ENCODE data around the gene IFITM1. TPM values are rescaled to one million over a fixed set of nuclear protein-coding genes. Genes with fewer than 3 reads are reported as not detected.
"Not testable (repeated sequence)": the region's sequence is repeated elsewhere in the genome, so short reads cannot be mapped to it uniquely, and the experiment has no call there.

IFITM1 gene
- total RNA-seq, 3 donors from 2014 or later, result 99.3 to 144 (median 120) TPM

DNA sequence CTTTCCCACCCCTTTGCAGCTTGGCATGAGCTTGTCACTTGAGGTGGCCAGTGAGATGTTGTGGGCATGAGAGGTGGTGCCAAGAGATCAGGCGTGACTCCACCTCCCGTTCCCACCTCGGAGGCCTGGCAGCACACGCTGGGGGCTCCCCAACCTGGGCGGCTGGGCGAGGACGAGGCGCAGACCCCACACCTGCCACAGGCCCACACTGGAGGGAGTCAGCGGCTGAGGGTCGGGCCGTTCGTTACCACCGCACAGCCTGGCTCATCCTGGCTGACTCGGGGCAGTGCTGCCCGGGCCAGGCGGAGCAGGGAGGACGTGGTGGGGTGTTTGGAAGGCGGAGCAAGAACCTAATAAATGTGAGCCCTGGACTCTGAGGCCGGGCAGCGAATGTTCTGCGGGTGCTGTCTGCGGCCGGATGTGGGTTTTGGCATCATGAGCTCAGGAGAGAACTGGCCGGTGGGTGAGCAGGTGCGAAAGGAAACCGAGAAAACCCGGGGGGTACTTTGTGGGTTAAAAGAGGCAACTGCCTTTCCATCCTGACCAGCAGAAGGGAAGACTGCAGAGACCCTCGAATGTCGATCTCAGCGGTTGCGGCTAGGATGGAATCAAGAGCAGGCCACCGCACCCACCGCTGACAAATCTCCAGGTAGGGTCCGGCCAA is 17.0 kb downstream of the IFITM1 start:
- H3K36me3 Mint-ChIP-seq (ENCODE audit: insufficient read depth), result no peaks in the 10 kb centered on the region
- no peak for ATAC-seq
- no peaks in the 10 kb centered on the region for H3K9me3 Mint-ChIP-seq
- H3K27me3 Mint-ChIP-seq (ENCODE audit: low read depth), result no peaks in the 10 kb centered on the region
- H3K4me1 Mint-ChIP-seq (ENCODE audit: low read depth), result peaks cover 62% of the 10 kb centered on the region
- DNase-seq, result no peak
- H3K4me3 Mint-ChIP-seq, result peak overlapping the region; percentile 20

DNA sequence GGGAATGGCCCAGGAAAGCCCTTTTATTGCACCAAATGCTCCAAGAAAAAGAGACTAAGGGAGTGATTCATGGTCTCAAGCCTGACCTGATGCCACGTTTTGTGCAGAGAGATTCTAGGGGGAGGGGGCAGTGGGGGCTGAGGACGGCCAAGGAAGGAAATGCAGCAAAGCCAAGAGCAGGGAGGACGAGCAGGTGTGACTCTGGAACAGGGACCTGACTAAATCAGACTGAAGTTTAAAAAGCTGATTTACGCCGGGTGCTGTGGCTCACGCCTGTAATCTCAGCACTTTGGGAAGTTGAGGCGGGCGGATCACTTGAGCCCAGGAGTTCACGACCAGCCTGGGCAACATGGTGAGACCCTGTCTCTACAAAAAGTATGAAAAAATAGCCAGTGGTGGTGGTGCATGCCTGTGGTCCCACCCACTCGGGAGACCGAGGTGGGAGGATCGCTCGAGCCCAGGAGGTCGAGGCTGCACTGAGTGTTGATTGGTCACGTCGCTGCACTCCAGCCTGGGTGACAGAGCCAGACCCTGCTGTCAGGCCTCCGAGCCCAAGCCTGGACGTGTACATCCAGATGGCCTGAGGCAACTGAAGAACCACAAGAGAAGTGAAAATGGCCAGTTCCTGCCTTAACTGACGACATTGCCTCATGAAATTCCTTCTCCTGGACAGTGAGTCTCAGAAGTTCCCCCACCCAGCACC is 17.7 kb downstream of the IFITM1 start:
- H3K36me3 Mint-ChIP-seq (ENCODE audit: insufficient read depth), result no peaks in the 10 kb centered on the region
- no peaks in the 10 kb centered on the region for H3K27me3 Mint-ChIP-seq (ENCODE audit: low read depth)
- H3K9me3 Mint-ChIP-seq, result no peaks in the 10 kb centered on the region
- DNase-seq (no peak), ATAC-seq (no peak)
- peak overlapping the region; percentile 20 for H3K4me3 Mint-ChIP-seq
- H3K4me1 Mint-ChIP-seq (ENCODE audit: low read depth), result peaks cover 62% of the 10 kb centered on the region

DNA sequence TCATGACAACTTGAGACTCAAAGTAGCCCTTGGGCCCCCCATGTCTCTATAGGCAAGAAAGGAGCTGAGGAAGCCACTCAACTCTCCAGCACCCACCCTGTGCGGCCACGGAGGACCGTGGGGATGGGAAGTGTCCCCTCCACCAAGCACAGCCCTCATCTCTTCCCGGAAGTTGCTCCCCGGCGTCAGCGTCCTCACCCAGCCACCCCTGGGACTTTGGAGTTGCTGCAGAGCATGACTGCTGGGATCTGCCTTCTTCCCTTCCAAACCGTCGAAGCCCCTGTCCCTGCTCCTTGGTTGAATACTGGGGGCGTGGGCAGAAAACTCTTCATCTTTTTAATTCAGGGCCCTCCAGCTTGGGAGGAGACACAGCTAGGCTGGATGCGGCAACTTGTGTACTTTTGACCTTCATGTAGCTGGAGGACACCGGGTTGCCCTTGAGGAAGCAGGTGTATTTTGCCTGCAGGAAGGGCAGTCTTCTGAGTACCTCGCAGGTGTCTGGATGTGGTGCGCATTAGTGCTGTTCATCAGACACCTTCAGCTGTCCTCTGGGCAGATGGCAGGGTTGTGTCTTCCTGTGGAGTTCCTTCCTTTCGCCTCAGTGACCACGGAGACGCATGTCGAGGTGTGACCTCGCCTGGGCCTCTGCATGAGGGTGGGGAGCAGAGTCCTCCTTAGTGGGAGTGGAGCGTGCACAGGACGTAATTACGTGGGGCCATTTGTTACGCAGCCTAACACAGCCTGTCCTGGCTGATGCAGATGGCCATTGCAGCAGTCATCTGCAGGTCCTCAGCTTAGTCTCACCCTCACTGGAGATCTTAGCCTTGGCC is 19.0 kb downstream of the IFITM1 start:
- DNase-seq (no peak), ATAC-seq (no peak)
- peaks cover 59% of the 10 kb centered on the region for H3K4me1 Mint-ChIP-seq (ENCODE audit: low read depth)
- no peaks in the 10 kb centered on the region for H3K36me3 Mint-ChIP-seq (ENCODE audit: insufficient read depth)
- H3K27me3 Mint-ChIP-seq (ENCODE audit: low read depth), result no peaks in the 10 kb centered on the region
- H3K4me3 Mint-ChIP-seq, result no peak overlapping the region
- H3K9me3 Mint-ChIP-seq, result no peaks in the 10 kb centered on the region

DNA sequence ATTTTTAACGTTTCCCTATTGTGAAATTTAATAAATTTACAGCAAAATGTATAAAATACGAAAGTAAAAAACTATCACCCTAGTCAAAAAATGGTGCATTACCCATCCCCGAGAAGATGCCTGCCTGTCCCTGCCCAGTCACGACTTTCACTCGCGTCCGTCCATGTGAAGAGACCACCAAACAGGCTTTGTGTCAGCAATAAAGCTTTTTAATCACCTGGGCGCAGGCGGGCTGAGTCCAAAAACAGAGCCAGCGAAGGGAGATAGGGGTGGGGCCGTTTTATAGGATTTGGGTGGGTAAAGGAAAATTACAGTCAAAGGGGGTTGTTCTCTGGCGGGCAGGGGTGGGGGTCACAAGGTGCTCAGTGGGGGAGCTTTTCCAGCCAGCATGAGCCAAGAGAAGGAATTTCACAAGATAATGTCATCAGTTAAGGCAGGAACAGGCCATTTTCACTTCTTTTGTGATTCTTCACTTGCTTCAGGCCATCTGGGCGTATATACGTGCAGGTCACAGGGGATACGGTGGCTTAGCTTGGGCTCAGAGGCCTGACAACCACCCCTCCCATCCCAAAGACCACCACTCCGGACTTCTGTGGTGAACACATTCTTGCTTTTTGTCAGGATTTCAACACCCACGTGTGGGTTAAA is 19.9 kb downstream of the IFITM1 start:
- not testable (repeated sequence) for H3K27me3 Mint-ChIP-seq (ENCODE audit: low read depth); H3K4me3 Mint-ChIP-seq; H3K9me3 Mint-ChIP-seq; H3K36me3 Mint-ChIP-seq (ENCODE audit: insufficient read depth); ATAC-seq; DNase-seq
- peaks cover 55% of the 10 kb centered on the region for H3K4me1 Mint-ChIP-seq (ENCODE audit: low read depth)

DNA sequence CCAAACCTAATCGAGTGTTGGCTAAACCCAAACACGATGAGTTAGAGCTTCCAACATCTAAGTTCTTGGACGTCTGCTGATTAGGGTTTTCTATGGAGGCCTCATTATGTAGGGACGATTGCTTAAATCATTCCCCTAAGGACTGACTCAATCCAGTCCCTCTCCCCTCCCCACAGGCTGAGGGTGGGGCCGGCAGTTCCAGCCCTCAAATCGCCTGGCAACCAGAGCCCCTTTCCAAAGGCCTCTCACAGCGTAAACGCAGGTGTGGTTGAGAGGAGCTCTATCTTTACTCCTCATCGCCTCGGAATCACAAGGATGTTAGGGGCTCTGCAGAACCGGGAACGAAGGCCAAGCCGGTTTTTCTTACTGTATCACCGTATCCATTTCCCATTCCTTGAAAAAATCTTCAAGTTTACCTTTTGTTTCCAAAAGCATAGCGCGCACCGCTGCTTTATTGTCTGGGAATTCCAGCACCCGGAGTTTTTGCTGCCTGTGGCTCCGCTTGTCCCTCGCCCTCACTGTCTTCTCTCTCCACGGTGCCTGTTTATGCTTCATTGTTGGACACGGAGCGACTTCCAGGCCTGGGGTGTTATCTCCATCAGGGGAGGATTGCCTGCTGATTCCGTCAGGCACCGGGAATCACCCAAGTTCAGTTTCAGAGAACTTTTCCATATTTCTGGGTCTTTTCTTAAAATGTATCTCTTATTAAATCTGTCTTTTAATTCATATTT is 20.6 kb downstream of the IFITM1 start:
- no peak for DNase-seq
- Mint-ChIP-seq H3K36me3 (ENCODE audit: insufficient read depth) (no peaks in the 10 kb centered on the region), H3K4me3 (no peak overlapping the region), H3K4me1 (ENCODE audit: low read depth) (peaks cover 50% of the 10 kb centered on the region), H3K9me3 (no peaks in the 10 kb centered on the region), H3K27me3 (ENCODE audit: low read depth) (no peaks in the 10 kb centered on the region)
- no peak for ATAC-seq

DNA sequence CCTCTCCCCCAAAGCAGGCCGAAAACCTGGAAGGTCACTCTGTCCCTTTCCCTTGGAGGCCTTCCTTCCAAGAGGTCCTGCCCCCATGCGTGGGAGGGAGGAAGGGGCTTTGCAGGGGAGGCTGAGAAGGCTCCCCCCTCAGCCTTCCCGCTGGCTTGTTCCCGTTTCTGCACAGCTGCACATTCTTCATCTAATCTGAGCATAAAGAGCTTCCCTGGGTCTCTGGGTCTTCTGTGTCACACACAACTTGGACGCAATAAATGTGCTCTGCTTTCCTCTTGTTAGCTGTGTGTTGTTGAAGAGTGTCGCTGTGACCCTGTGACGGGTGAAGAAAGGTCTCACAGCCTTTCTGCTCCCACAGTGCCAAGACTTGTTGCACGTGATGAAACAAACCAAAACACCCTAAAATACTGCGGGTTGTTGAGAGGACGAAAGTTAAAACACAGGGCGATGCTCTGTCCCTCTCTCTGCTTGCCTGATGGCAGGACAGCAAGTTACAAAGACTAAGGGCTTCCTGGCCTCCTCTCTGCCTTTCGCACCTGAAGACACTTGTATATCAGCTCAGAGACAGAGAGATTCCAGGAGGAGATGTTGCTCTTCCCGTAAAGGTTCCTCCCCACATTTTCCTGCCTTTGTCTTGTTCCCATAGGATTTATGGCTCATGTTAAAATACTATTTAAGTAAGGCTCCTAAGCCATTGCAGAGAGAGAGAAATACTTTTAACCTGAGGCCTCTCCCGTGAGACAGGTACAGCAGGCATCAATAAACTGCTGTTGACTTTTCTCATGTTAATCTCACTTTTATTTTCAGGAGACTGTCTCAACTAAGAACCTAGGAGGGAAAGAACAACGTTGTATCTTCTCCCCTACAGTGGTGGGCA is 22.2 kb downstream of the IFITM1 start:
- H3K4me1 Mint-ChIP-seq (ENCODE audit: low read depth), result peaks cover 40% of the 10 kb centered on the region
- H3K27me3 Mint-ChIP-seq (ENCODE audit: low read depth), result no peaks in the 10 kb centered on the region
- DNase-seq (no peak), ATAC-seq (no peak)
- H3K36me3 Mint-ChIP-seq (ENCODE audit: insufficient read depth), result no peaks in the 10 kb centered on the region
- no peak overlapping the region for H3K4me3 Mint-ChIP-seq
- H3K9me3 Mint-ChIP-seq, result no peaks in the 10 kb centered on the region

DNA sequence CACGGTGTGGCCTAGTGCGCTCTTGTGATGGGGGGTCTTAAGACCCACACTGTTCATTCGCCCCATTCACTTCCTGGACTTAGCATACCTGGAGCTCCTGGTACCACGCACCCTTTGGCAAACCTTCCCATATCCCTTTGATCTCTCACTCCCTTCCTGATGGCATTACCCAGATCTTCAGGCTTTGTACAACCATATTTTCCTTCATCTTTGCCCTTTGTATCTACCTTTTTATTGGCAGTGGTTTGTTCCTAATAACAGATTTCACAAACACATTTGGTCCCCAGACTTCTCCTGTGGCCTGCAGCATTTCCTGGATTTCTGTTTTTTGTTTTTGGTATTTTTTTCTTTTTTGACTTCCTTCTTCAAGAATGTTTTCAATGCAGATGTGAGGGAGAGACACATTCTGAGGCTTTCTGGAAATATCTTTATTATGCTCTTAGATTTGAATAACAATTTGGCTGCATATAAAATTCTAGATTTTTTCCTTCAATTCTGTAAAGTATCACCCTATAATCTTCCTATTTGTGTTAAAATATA is 22.9 kb downstream of the IFITM1 start:
- Mint-ChIP-seq H3K36me3 (ENCODE audit: insufficient read depth) (no peaks in the 10 kb centered on the region), H3K4me1 (ENCODE audit: low read depth) (peaks cover 40% of the 10 kb centered on the region), H3K27me3 (ENCODE audit: low read depth) (no peaks in the 10 kb centered on the region), H3K9me3 (no peaks in the 10 kb centered on the region), H3K4me3 (no peak overlapping the region)
- ATAC-seq (no peak), DNase-seq (no peak)

DNA sequence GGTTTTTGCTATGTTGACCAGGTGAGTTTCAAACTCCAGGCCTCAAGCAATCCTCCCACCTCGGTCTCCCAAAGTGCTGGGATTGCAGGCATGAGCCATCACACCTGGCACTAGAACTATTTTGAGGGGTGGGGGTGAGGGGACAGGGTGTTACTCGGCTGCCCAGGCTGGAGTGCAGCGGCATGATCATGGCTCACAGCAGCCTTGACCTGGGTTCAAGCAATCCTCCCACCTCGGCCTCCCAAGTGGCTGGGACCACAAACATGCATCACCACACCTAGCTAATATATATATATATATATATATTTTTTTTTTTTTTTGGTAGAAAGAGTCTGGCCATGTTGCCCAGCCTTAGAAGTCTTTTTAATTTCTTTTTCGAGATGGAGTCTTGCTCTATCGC is 23.9 kb downstream of the IFITM1 start:
- no peaks in the 10 kb centered on the region for H3K9me3 Mint-ChIP-seq
- H3K36me3 Mint-ChIP-seq (ENCODE audit: insufficient read depth), result no peaks in the 10 kb centered on the region
- no peaks in the 10 kb centered on the region for H3K27me3 Mint-ChIP-seq (ENCODE audit: low read depth)
- DNase-seq, result no peak
- H3K4me1 Mint-ChIP-seq (ENCODE audit: low read depth), result peaks cover 38% of the 10 kb centered on the region
- H3K4me3 Mint-ChIP-seq, result no peak overlapping the region
- no peak for ATAC-seq

DNA sequence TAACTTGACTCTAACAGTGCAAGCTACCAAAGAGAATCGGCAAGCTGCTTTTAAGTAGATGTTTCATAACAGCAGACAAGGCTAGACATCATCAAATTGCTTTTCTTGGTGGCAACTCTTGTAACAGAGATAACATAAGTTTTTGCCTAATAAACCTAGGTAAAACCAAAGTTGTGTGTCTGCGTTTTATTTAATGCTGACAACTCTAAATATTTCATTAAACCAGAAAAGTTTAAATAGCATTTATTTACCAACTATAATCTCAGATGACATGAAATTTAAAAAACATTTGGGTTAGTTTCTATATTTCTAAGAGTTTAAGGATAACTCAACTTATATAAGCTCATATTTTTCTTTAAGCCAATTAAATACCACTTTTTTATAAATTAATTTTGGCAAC is 26.1 kb downstream of the IFITM1 start:
- H3K36me3 Mint-ChIP-seq (ENCODE audit: insufficient read depth), result no peaks in the 10 kb centered on the region
- no peak for DNase-seq
- H3K27me3 Mint-ChIP-seq (ENCODE audit: low read depth), result no peaks in the 10 kb centered on the region
- ATAC-seq, result no peak
- H3K4me3 Mint-ChIP-seq, result no peak overlapping the region
- no peaks in the 10 kb centered on the region for H3K9me3 Mint-ChIP-seq
- H3K4me1 Mint-ChIP-seq (ENCODE audit: low read depth), result peaks cover 34% of the 10 kb centered on the region

DNA sequence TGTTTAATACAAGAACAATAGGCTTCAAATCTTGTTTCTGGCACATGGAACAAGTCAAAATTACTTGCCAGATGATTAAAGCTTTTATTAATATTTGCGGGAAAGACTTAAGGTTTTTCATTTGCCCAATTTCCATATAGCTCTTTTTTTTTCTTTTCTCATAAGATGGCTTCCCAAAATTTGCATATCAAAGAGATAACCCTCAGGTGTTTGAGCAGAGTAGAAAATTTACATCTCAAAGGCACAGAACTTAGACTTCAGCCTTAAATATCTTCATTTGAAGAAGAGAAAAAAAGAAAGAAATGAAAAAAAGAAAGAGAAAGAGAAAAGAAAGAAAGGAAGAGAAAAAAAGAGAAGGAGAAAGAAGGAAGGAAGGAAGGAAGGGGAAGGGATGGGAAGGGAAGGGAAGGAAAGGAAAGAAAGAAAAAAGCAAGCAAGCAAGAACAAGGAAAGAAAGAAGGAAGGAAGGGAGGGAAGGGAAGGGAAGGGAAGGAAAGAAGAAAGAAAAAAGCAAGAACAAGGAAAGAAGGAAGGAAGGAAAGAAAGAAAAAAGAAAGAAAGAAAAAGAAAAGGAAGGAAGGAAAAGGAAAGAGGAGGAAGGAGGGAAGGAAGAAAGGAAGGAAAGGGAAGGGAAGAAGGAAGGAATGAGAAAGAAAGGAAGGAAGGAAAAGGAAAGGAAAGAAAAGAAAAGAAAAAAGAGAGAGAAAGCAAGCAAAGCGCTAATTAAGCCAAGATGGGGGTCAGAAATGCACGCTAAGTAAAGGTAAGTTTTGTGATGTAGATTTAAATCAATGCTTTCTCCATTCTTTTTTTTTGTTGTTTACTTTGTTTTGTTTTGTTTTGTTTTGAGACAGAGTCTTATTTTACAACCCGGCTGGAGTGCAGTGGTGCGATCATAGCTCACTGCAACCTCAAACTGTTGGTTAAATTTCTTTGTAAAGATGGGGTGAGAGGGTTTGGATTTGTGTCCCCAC is 27.0 kb downstream of the IFITM1 start:
- Mint-ChIP-seq H3K27me3 (ENCODE audit: low read depth) (no peaks in the 10 kb centered on the region), H3K4me1 (ENCODE audit: low read depth) (peaks cover 29% of the 10 kb centered on the region), H3K9me3 (no peaks in the 10 kb centered on the region), H3K4me3 (no peak overlapping the region), H3K36me3 (ENCODE audit: insufficient read depth) (no peaks in the 10 kb centered on the region)
- ATAC-seq (no peak), DNase-seq (no peak)

DNA sequence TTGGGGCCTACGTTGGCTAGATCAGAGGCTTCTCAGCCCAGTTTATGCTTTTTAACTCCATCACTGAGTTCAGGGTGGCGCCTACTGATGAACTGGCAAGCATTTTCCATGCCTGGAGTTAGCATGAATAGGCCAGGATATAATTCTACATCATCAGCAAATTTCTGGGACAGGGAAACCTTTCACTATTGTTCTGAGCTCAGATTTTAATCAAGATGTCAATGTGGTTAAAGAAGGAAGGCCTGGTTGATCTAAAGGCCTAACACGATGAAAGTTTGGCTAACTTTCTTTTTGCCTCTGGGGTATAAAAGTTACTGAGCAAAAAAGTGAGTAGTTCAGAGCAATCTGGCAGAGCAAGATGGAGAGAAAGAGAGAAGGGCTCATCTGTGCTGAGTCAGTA is 28.5 kb downstream of the IFITM1 start:
- ATAC-seq, result no peak
- no peak overlapping the region for H3K4me3 Mint-ChIP-seq

More for the DNA sequence above, 28.5 kb downstream of the IFITM1 start:
- no peak for DNase-seq
- Mint-ChIP-seq H3K4me1 (ENCODE audit: low read depth) (peaks cover 18% of the 10 kb centered on the region), H3K27me3 (ENCODE audit: low read depth) (no peaks in the 10 kb centered on the region), H3K36me3 (ENCODE audit: insufficient read depth) (no peaks in the 10 kb centered on the region), H3K9me3 (no peaks in the 10 kb centered on the region)

Data from activated T-cell treated with anti-CD3 and anti-CD28 coated beads, Interleukin-2, amount 50 U/mL, for 4 hours (primary cell).